Activated T-cell treated with anti-CD3 and anti-CD28 coated beads, Interleukin-2, amount 50 U/mL, for 72 hours (primary cell): ENCODE results near the gene C4orf46. TPM values are rescaled to one million over a fixed set of nuclear protein-coding genes. Genes with fewer than 3 reads are reported as not detected.
A peak's percentile ranks its signal among the peaks of the same experiment; 100 is the strongest.
"Not testable (repeated sequence)": the region's sequence is repeated elsewhere in the genome, so short reads cannot be mapped to it uniquely, and the experiment has no call there.

Source experiments
- ATAC-seq, 2 donors: fragments of 150-1000 bp; cut with Tn5 transposase; replicated peaks in 1 of 2; 2 replicates each; pipeline ENCODE4 v1.10.0; 2021; ENCODE audit warnings: moderate library complexity in 2 of 2, mild to moderate bottlenecking in 1 of 2
- DNase-seq, 2 donors: peaks; one replicate each; pipeline ENCODE4 v3.0.0; 2021 to 2022; ENCODE audit warnings: mixed read lengths in 1 of 2
- H3K27ac Mint-ChIP-seq: one replicate; pipeline ENCODE4 v1.8.0; 2022; ENCODE audit warnings: mild to moderate bottlenecking, moderate library complexity, mixed read lengths
- H3K27me3 Mint-ChIP-seq: one replicate; pipeline ENCODE4 v1.8.0; 2022; ENCODE audit warnings: low read depth, mixed read lengths
- H3K36me3 Mint-ChIP-seq, 2 donors: one replicate each; pipeline ENCODE4 v1.8.0; 2022; ENCODE audit warnings: mixed read lengths in 2 of 2, mild to moderate bottlenecking in 1 of 2; ENCODE audit not compliant: insufficient read depth in 2 of 2
- H3K4me1 Mint-ChIP-seq: one replicate; pipeline ENCODE4 v1.8.0; 2022; ENCODE audit warnings: low read depth, mixed read lengths
- H3K4me3 Mint-ChIP-seq, 2 donors: one replicate each; pipeline ENCODE4 v1.8.0; 2022; ENCODE audit warnings: mild to moderate bottlenecking in 2 of 2, mixed read lengths in 2 of 2, moderate library complexity in 2 of 2
- H3K9me3 Mint-ChIP-seq, 2 donors: one replicate each; pipeline ENCODE4 v1.8.0; 2022; ENCODE audit warnings: mixed read lengths in 2 of 2
- total RNA-seq, 2 donors: library from RNA; stranded (reverse); gene quantifications; one replicate each; pipeline ENCODE4 v1.2.3, GENCODE V29; 2022

Gene C4orf46
- total RNA-seq, 2 donors from 2014 or later: 22.7 to 26.2 TPM

- peaks cover 6 to 8% of the 10 kb centered on the region in 2 donors for H3K36me3 Mint-ChIP-seq
- peak; percentile 70 to 79 for DNase-seq
- H3K9me3 Mint-ChIP-seq: no peaks in the 10 kb centered on the region
- no peaks in the 10 kb centered on the region for H3K27me3 Mint-ChIP-seq
- peak; percentile 46 for ATAC-seq
- peak overlapping the region; percentile 93 for H3K27ac Mint-ChIP-seq
- peak overlapping the region; percentile 93 to 95 for H3K4me3 Mint-ChIP-seq
- H3K4me1 Mint-ChIP-seq: peaks cover 25% of the 10 kb centered on the region
Measured at GRCh38 chr4:158670975-158671664, 567 bp downstream of the C4orf46 start.

- Mint-ChIP-seq H3K9me3 (no peaks in the 10 kb centered on the region), H3K27ac (no peak overlapping the region), H3K4me1 (peaks cover 21% of the 10 kb centered on the region), H3K27me3 (no peaks in the 10 kb centered on the region), H3K4me3 (peak overlapping the region; percentile 24 to 50), H3K36me3 (peaks cover 7 to 8% of the 10 kb centered on the region in 2 donors)
- DNase-seq (no peak), ATAC-seq (no peak)
Measured at GRCh38 chr4:158669310-158669709, 2.4 kb downstream of the C4orf46 start.

- Mint-ChIP-seq H3K36me3 (peaks cover 7 to 8% of the 10 kb centered on the region in 2 donors), H3K4me3 (no peak overlapping the region), H3K27me3 (no peaks in the 10 kb centered on the region), H3K27ac (no peak overlapping the region), H3K4me1 (peaks cover 27% of the 10 kb centered on the region), H3K9me3 (no peaks in the 10 kb centered on the region)
- ATAC-seq: no peak
- peak in 1 of 2 donors; percentile 33 for DNase-seq
Measured at GRCh38 chr4:158667651-158668198, 4.0 kb downstream of the C4orf46 start.

GRCh38 chr4:158666892-158667291, 4.8 kb downstream of the C4orf46 start:
- no peaks in the 10 kb centered on the region for H3K9me3 Mint-ChIP-seq
- H3K36me3 Mint-ChIP-seq: peaks cover 7% of the 10 kb centered on the region in 2 donors
- no peak for ATAC-seq

GRCh38 chr4:158664806-158665205, 6.9 kb downstream of the C4orf46 start:
- no peak overlapping the region for H3K27ac Mint-ChIP-seq
- peaks cover 16% of the 10 kb centered on the region for H3K4me1 Mint-ChIP-seq
- H3K36me3 Mint-ChIP-seq: peaks cover 0 to 7% of the 10 kb centered on the region in 2 donors
- DNase-seq (no peak), ATAC-seq (no peak)
- no peaks in the 10 kb centered on the region for H3K27me3 Mint-ChIP-seq
- no peaks in the 10 kb centered on the region for H3K9me3 Mint-ChIP-seq
- no peak overlapping the region for H3K4me3 Mint-ChIP-seq

More at GRCh38 chr4:158666892-158667291, 4.8 kb downstream of the C4orf46 start:
- no peak for DNase-seq
- H3K27ac Mint-ChIP-seq: no peak overlapping the region
- H3K27me3 Mint-ChIP-seq: no peaks in the 10 kb centered on the region
- H3K4me3 Mint-ChIP-seq: no peak overlapping the region
- H3K4me1 Mint-ChIP-seq: peaks cover 27% of the 10 kb centered on the region

GRCh38 chr4:158663707-158664625, 7.7 kb downstream of the C4orf46 start:
- H3K27me3 Mint-ChIP-seq, DNase-seq, H3K4me3 Mint-ChIP-seq, ATAC-seq, H3K27ac Mint-ChIP-seq, H3K9me3 Mint-ChIP-seq, H3K36me3 Mint-ChIP-seq: not testable (repeated sequence)
- peaks cover 11% of the 10 kb centered on the region for H3K4me1 Mint-ChIP-seq

- H3K9me3 Mint-ChIP-seq, H3K4me3 Mint-ChIP-seq, H3K36me3 Mint-ChIP-seq, DNase-seq, H3K27ac Mint-ChIP-seq, H3K4me1 Mint-ChIP-seq, ATAC-seq, H3K27me3 Mint-ChIP-seq: not testable (repeated sequence)
Measured at GRCh38 chr4:158663255-158663654, 8.4 kb downstream of the C4orf46 start.

GRCh38 chr4:158657291-158657690, 14.4 kb downstream of the C4orf46 start:
- DNase-seq (no peak), ATAC-seq (no peak)
- H3K27me3 Mint-ChIP-seq: no peaks in the 10 kb centered on the region
- H3K27ac Mint-ChIP-seq: no peak overlapping the region
- no peaks in the 10 kb centered on the region for H3K9me3 Mint-ChIP-seq
- no peak overlapping the region for H3K4me3 Mint-ChIP-seq
- peaks cover 7% of the 10 kb centered on the region for H3K4me1 Mint-ChIP-seq
- H3K36me3 Mint-ChIP-seq: no peaks in the 10 kb centered on the region

GRCh38 chr4:158656439-158656838, 15.2 kb downstream of the C4orf46 start:
- no peak overlapping the region for H3K27ac Mint-ChIP-seq
- no peak overlapping the region for H3K4me3 Mint-ChIP-seq
- no peaks in the 10 kb centered on the region for H3K9me3 Mint-ChIP-seq
- H3K36me3 Mint-ChIP-seq: no peaks in the 10 kb centered on the region
- H3K27me3 Mint-ChIP-seq: no peaks in the 10 kb centered on the region
- ATAC-seq (no peak), DNase-seq (no peak)
- H3K4me1 Mint-ChIP-seq: peaks cover 7% of the 10 kb centered on the region

- Mint-ChIP-seq H3K4me1 (peaks cover 7% of the 10 kb centered on the region), H3K27me3 (no peaks in the 10 kb centered on the region), H3K9me3 (no peaks in the 10 kb centered on the region), H3K4me3 (peak overlapping the region; percentile 56 to 70), H3K36me3 (no peaks in the 10 kb centered on the region), H3K27ac (no peak overlapping the region)
- no peak for DNase-seq
- ATAC-seq: no peak
Measured at GRCh38 chr4:158652920-158653319, 18.8 kb downstream of the C4orf46 start.

- DNase-seq: no peak
- H3K4me1 Mint-ChIP-seq: peaks cover 7% of the 10 kb centered on the region
Measured at GRCh38 chr4:158649111-158649680, 22.5 kb downstream of the C4orf46 start.

GRCh38 chr4:158644760-158645159, 26.9 kb downstream of the C4orf46 start:
- H3K9me3 Mint-ChIP-seq: peaks cover 1 to 2% of the 10 kb centered on the region in 2 donors
- DNase-seq: no peak
- H3K27me3 Mint-ChIP-seq: peaks cover 19% of the 10 kb centered on the region
- no peak overlapping the region for H3K27ac Mint-ChIP-seq
- ATAC-seq: no peak
- peaks cover 0 to 2% of the 10 kb centered on the region in 2 donors for H3K36me3 Mint-ChIP-seq
- H3K4me3 Mint-ChIP-seq: no peak overlapping the region
- H3K4me1 Mint-ChIP-seq: no peaks in the 10 kb centered on the region

More at GRCh38 chr4:158649111-158649680, 22.5 kb downstream of the C4orf46 start:
- no peak for ATAC-seq
- Mint-ChIP-seq H3K27me3 (peaks cover 7% of the 10 kb centered on the region), H3K4me3 (no peak overlapping the region), H3K9me3 (no peaks in the 10 kb centered on the region), H3K27ac (no peak overlapping the region), H3K36me3 (no peaks in the 10 kb centered on the region)

GRCh38 chr4:158644356-158644755, 27.3 kb downstream of the C4orf46 start:
- H3K36me3 Mint-ChIP-seq: peaks cover 0 to 2% of the 10 kb centered on the region in 2 donors
- DNase-seq (no peak), ATAC-seq (no peak)
- peaks cover 19% of the 10 kb centered on the region for H3K27me3 Mint-ChIP-seq
- H3K9me3 Mint-ChIP-seq: peaks cover 1 to 2% of the 10 kb centered on the region in 2 donors
- no peaks in the 10 kb centered on the region for H3K4me1 Mint-ChIP-seq
- no peak overlapping the region for H3K27ac Mint-ChIP-seq
- no peak overlapping the region for H3K4me3 Mint-ChIP-seq
